WTC11 (cell line): Measurements from ENCODE around the gene ACTRT2.

Source experiments
- NR3C1 ChIP-seq: sonication (generic); formaldehyde crosslinking; conservative IDR thresholded peaks from 2 replicates; pipeline ENCODE4 v1.8.1; 2023; ENCODE audit warnings: low read depth, mild to moderate bottlenecking, missing genetic modification reagents
- TEAD4 ChIP-seq: sonication (generic); formaldehyde crosslinking; IDR thresholded peaks from 2 replicates; pipeline ENCODE4 v1.8.0; 2022; ENCODE audit warnings: mild to moderate bottlenecking, missing genetic modification reagents
- TF ChIP-seq, protein P1 (sequence below): fragments of 200-600 bp; IDR thresholded peaks from 2 replicates; pipeline ENCODE4 v1.8.0; 2022; ENCODE audit warnings: antibody characterized with exemption
- TF ChIP-seq, protein P2 (sequence below): sonication (generic); formaldehyde crosslinking; conservative IDR thresholded peaks from 2 replicates; pipeline ENCODE4 v1.8.1; 2022; ENCODE audit warnings: mild to moderate bottlenecking, missing genetic modification reagents

DNA sequence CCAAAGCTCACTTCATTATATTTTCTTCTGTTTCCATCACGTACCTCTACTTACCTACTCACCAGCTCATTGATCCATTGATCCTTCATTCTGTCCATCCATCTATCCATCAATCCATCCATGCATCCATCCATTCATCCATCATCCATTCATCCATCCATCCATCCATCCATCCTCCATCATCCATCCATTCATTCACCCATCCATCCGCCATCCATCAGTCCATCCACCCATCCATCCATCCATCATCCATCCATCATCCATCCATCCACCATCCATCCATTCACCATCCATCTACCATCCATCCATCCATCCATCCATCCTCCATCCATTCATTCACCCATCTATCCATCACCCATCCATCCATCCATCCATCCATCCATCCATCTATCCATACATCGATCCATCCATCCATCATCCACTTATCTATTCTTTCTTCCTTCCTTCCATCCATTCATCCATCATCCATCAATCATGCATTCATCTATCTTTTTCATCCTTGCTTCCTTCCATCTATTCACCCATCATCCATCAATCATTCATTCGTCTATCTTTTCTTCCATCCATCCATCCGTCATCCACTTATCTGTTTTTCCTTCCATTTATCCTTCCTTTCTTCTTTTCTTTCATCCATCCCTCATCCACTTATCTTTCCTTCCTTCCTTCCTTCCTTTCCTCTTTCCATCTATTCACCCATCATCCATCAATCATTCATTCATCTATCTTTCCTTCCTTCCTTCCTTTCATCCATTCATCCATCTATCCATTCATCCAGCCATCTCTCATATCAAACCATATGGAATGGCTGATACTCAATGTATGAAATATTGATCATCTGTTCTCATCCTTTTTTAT is 35.3 kb upstream of the ACTRT2 start:
- TF ChIP-seq TEAD4: no peak
- TF ChIP-seq, protein P1, sequence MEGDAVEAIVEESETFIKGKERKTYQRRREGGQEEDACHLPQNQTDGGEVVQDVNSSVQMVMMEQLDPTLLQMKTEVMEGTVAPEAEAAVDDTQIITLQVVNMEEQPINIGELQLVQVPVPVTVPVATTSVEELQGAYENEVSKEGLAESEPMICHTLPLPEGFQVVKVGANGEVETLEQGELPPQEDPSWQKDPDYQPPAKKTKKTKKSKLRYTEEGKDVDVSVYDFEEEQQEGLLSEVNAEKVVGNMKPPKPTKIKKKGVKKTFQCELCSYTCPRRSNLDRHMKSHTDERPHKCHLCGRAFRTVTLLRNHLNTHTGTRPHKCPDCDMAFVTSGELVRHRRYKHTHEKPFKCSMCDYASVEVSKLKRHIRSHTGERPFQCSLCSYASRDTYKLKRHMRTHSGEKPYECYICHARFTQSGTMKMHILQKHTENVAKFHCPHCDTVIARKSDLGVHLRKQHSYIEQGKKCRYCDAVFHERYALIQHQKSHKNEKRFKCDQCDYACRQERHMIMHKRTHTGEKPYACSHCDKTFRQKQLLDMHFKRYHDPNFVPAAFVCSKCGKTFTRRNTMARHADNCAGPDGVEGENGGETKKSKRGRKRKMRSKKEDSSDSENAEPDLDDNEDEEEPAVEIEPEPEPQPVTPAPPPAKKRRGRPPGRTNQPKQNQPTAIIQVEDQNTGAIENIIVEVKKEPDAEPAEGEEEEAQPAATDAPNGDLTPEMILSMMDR: no peak
- TF ChIP-seq, protein P2, sequence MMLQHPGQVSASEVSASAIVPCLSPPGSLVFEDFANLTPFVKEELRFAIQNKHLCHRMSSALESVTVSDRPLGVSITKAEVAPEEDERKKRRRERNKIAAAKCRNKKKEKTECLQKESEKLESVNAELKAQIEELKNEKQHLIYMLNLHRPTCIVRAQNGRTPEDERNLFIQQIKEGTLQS: no peak
- no peak for TF ChIP-seq NR3C1 (CRISPR knock-in tag)
